Peyer's patch (tissue), 4 donors: ENCODE measurements around the gene SNAPIN.
A peak's percentile ranks its signal among the peaks of the same experiment; 100 is the strongest.

ENCODE experiments used
- CTCF ChIP-seq, 6 experiments: fragments of 450-650 bp in 4 of 6; fragments of 200-600 bp in 2 of 6; sonication (generic) in 1 of 6; IDR thresholded peaks; one replicate each; pipeline ENCODE4 v1.5.1; 2017 to 2019; ENCODE audit warnings: antibody characterized with exemption in 6 of 6, mild to moderate bottlenecking in 3 of 6, moderate library complexity in 1 of 6
- POLR2A ChIP-seq, 2 donors: fragments of 450-650 bp; IDR thresholded peaks; one replicate each; pipeline ENCODE4 v1.5.1; 2017; ENCODE audit warnings: antibody characterized with exemption in 2 of 2, mild to moderate bottlenecking in 2 of 2, moderate library complexity in 2 of 2

GRCh38 chr1:153633754-153634665 lies 24.5 kb upstream of the SNAPIN start, which contains the start of gene CHTOP:
- TF ChIP-seq CTCF (IDR thresholded peaks at IDR 0.05) (peak in 3 of 6 experiments; percentile 9 to 38 (median 27)), POLR2A (IDR thresholded peaks at IDR 0.05) (peak; percentile 67 to 85)
